ENCODE data around the gene KIRREL1. TPM values are rescaled to one million over a fixed set of nuclear protein-coding genes. Genes with fewer than 3 reads are reported as not detected.

Gene KIRREL1
- total and polyA plus RNA-seq, 2 of the 13 experiments (the other 11 are each of a cell fraction or from before 2014, with no cell fraction given), result 0.02 to 0.03 TPM

- TF ChIP-seq TIGD3 (CRISPR knock-in tag; IDR thresholded peaks at IDR 0.05; ENCODE audit: borderline replicate concordance) (no peak), ZNF24 (IDR thresholded peaks at IDR 0.05) (no peak), JARID2 (CRISPR knock-in tag; IDR thresholded peaks at IDR 0.05; ENCODE audit: insufficient replicate concordance) (no peak), TERF1 (CRISPR knock-in tag; IDR thresholded peaks at IDR 0.05) (no peak), STAT6 (CRISPR knock-in tag; IDR thresholded peaks at IDR 0.05; ENCODE audit: borderline replicate concordance) (no peak), BRF2 (CRISPR knock-in tag; IDR thresholded peaks at IDR 0.05) (no peak)
Measured at GRCh38 chr1:158043232-158043631, 49.8 kb downstream of the KIRREL1 start (continued).

Measured in HepG2 (cell line).